Hepatocyte (in vitro differentiated cells): Measurements from ENCODE around the gene C4orf50.

Experiments used
- CTCF ChIP-seq: fragments of 200-600 bp; sonication (generic); IDR thresholded peaks from 2 replicates; pipeline ENCODE4 v1.5.1; 2016; ENCODE audit warnings: antibody characterized with exemption, mild to moderate bottlenecking; ENCODE audit not compliant: poor library complexity
- EZH2 ChIP-seq: fragments of 200-600 bp; sonication (generic); IDR thresholded peaks from 2 replicates; pipeline ENCODE4 v1.6.1; 2016; ENCODE audit warnings: antibody characterized with exemption, mild to moderate bottlenecking, borderline replicate concordance

GRCh38 chr4:6059375-6059805, 41.2 kb upstream of the C4orf50 start:
- TF ChIP-seq EZH2, result no peak
- TF ChIP-seq CTCF, result no peak
